Liver (tissue), 9 donors: ENCODE measurements around the gene SEC22C. TPM values are rescaled to one million over a fixed set of nuclear protein-coding genes. Genes with fewer than 3 reads are reported as not detected.
"Not testable (repeated sequence)": the region's sequence is repeated elsewhere in the genome, so short reads cannot be mapped to it uniquely, and the experiment has no call there.

Experiments
- DNase-seq: peaks from one replicate; pipeline ENCODE4 v3.0.0-alpha.2; 2017; ENCODE audit warnings: low spot score
- H3K27ac ChIP-seq, 2 donors: one replicate each; pipeline ENCODE4 v1.7.0; 2013; ENCODE audit warnings: inconsistent platforms in 2 of 2, low read length in 2 of 2, control low read depth in 1 of 2, low read depth in 1 of 2, mild to moderate bottlenecking in 1 of 2
- H3K27me3 ChIP-seq, 4 donors: one replicate each; pipeline versions ENCODE4 v1.6.1 to v1.7.0; 2013; ENCODE audit warnings: low read length in 3 of 4, inconsistent platforms in 1 of 4, mild to moderate bottlenecking in 1 of 4, moderate library complexity in 1 of 4; ENCODE audit not compliant: control insufficient read depth in 4 of 4, insufficient read depth in 4 of 4
- H3K36me3 ChIP-seq, 4 donors: one replicate each; pipeline versions ENCODE4 v1.6.1 to v1.7.0; 2013; ENCODE audit warnings: low read length in 3 of 4, mild to moderate bottlenecking in 3 of 4, low read depth in 1 of 4, moderate library complexity in 1 of 4; ENCODE audit not compliant: control insufficient read depth in 4 of 4, insufficient read depth in 3 of 4
- H3K4me1 ChIP-seq, 4 donors: one replicate each; pipeline versions ENCODE4 v1.6.1 to v1.7.0; 2013; ENCODE audit warnings: low read length in 3 of 4, mild to moderate bottlenecking in 3 of 4, moderate library complexity in 1 of 4; ENCODE audit not compliant: control insufficient read depth in 4 of 4, insufficient read depth in 4 of 4
- H3K4me3 ChIP-seq, 3 donors: one replicate each; pipeline versions ENCODE4 v1.6.1 to v1.7.0; 2013; ENCODE audit warnings: low read length in 3 of 3, control low read depth in 1 of 3, low read depth in 1 of 3, mild to moderate bottlenecking in 1 of 3
- H3K9ac ChIP-seq, 2 donors: one replicate each; pipeline ENCODE4 v1.7.0; 2013; ENCODE audit warnings: low read length in 2 of 2, mild to moderate bottlenecking in 2 of 2, moderate library complexity in 2 of 2, control low read depth in 1 of 2, low read depth in 1 of 2
- H3K9me3 ChIP-seq, 4 donors: one replicate each; pipeline versions ENCODE4 v1.6.1 to v1.7.0; 2013; ENCODE audit warnings: low read length in 3 of 4; ENCODE audit not compliant: control insufficient read depth in 4 of 4
- EGR1 ChIP-seq, 2 donors: IDR thresholded peaks; 2 replicates each; pipeline ENCODE4 v1.6.1; 2016 to 2018; ENCODE audit warnings: antibody characterized with exemption in 2 of 2, low read depth in 2 of 2
- FOXA1 ChIP-seq: IDR thresholded peaks from 2 replicates; pipeline ENCODE4 v1.6.1; 2016; ENCODE audit warnings: antibody characterized with exemption
- FOXA2 ChIP-seq: IDR thresholded peaks from 2 replicates; pipeline ENCODE4 v1.6.1; 2016; ENCODE audit warnings: antibody characterized with exemption
- GABPA ChIP-seq, 2 donors: IDR thresholded peaks in 1 of 2; conservative IDR thresholded peaks in 1 of 2; 2 replicates each; pipeline ENCODE4 v1.6.1; 2016; ENCODE audit warnings: antibody characterized with exemption in 2 of 2, mild to moderate bottlenecking in 1 of 2, moderate library complexity in 1 of 2
- HNF4A ChIP-seq, 2 donors: conservative IDR thresholded peaks; 2 replicates each; pipeline ENCODE4 v1.6.1; 2016; ENCODE audit warnings: antibody characterized with exemption in 2 of 2, mild to moderate bottlenecking in 2 of 2
- HNF4G ChIP-seq: IDR thresholded peaks from 2 replicates; pipeline ENCODE4 v1.6.1; 2016; ENCODE audit warnings: antibody characterized with exemption
- JUND ChIP-seq, 2 donors: IDR thresholded peaks; 2 replicates each; pipeline ENCODE4 v1.6.1; 2016; ENCODE audit warnings: antibody characterized with exemption in 2 of 2
- NR2F2 ChIP-seq: IDR thresholded peaks from 2 replicates; pipeline ENCODE4 v1.6.1; 2016; ENCODE audit warnings: antibody characterized with exemption
- RAD21 ChIP-seq, 2 donors: IDR thresholded peaks; 2 replicates each; pipeline ENCODE4 v1.6.1; 2016; ENCODE audit warnings: antibody characterized with exemption in 2 of 2, mild to moderate bottlenecking in 2 of 2
- RXRA ChIP-seq, 2 donors: IDR thresholded peaks; 2 replicates each; pipeline ENCODE4 v1.6.1; 2017 to 2018; ENCODE audit warnings: antibody characterized with exemption in 2 of 2, mild to moderate bottlenecking in 1 of 2
- SP1 ChIP-seq: IDR thresholded peaks from 2 replicates; pipeline ENCODE4 v1.6.1; 2018; ENCODE audit warnings: antibody characterized with exemption, mild to moderate bottlenecking
- TAF1 ChIP-seq: conservative IDR thresholded peaks from 2 replicates; pipeline ENCODE4 v1.6.1; 2016; ENCODE audit warnings: antibody characterized with exemption, mild to moderate bottlenecking
- YY1 ChIP-seq: IDR thresholded peaks from 2 replicates; pipeline ENCODE4 v1.6.1; 2016; ENCODE audit warnings: antibody characterized with exemption, mild to moderate bottlenecking
- WGBS: extraction: QIAGEN DNeasy Blood & Tissue Kit; methylation state at CpG from one replicate; pipeline ENCODE4 v1.1.7; 2013; 5-methylcytosine and 5-hydroxymethylcytosine counted together
- polyA plus RNA-seq, 2 donors: library from polyadenylated mRNA; stranded (reverse) in 1 of 2; unstranded in 1 of 2; fragments of 200-250 nt in 1 of 2; fragments of >200 nt in 1 of 2; fragmentation: Nextera tagmentation in 1 of 2; extraction: Ambion mirVana in 1 of 2; gene quantifications; one replicate each; pipeline versions ENCODE4 v1.2.1 to v1.2.3, GENCODE V29; 2013 to 2015
- total RNA-seq, 2 donors: library from RNA; depleted of rRNA; stranded (reverse); fragments of >200 nt; gene quantifications; one replicate each; pipeline ENCODE4 v1.2.3, GENCODE V29; 2014
- TF ChIP-seq, protein P1 (sequence below): IDR thresholded peaks from 2 replicates; pipeline ENCODE4 v1.6.1; 2016; ENCODE audit warnings: antibody characterized with exemption, mild to moderate bottlenecking
- TF ChIP-seq, protein P2 (sequence below): fragments of 150-350 bp; IDR thresholded peaks from 2 replicates; pipeline ENCODE4 v1.5.1; 2017; ENCODE audit warnings: improper control_type of control experiment, low read depth, low read length; ENCODE audit not compliant: missing input control
- TF ChIP-seq, protein P3 (sequence below): IDR thresholded peaks from 2 replicates; pipeline ENCODE4 v1.6.1; 2016; ENCODE audit warnings: antibody characterized with exemption
- TF ChIP-seq, protein P4 (sequence below): IDR thresholded peaks from 2 replicates; pipeline ENCODE4 v1.6.1; 2016; ENCODE audit warnings: antibody characterized with exemption
- TF ChIP-seq, protein P5 (sequence below): IDR thresholded peaks from 2 replicates; pipeline ENCODE4 v1.6.1; 2016; ENCODE audit warnings: antibody characterized with exemption
- donor health status: healthy.
- donor health status: healthy.
- donor health status: healthy.
- donor health status: healthy.
- donor health status: healthy.

SEC22C gene
- total and polyA plus RNA-seq, 4 donors = 14.5 to 48.5 (median 17.8) TPM

DNA sequence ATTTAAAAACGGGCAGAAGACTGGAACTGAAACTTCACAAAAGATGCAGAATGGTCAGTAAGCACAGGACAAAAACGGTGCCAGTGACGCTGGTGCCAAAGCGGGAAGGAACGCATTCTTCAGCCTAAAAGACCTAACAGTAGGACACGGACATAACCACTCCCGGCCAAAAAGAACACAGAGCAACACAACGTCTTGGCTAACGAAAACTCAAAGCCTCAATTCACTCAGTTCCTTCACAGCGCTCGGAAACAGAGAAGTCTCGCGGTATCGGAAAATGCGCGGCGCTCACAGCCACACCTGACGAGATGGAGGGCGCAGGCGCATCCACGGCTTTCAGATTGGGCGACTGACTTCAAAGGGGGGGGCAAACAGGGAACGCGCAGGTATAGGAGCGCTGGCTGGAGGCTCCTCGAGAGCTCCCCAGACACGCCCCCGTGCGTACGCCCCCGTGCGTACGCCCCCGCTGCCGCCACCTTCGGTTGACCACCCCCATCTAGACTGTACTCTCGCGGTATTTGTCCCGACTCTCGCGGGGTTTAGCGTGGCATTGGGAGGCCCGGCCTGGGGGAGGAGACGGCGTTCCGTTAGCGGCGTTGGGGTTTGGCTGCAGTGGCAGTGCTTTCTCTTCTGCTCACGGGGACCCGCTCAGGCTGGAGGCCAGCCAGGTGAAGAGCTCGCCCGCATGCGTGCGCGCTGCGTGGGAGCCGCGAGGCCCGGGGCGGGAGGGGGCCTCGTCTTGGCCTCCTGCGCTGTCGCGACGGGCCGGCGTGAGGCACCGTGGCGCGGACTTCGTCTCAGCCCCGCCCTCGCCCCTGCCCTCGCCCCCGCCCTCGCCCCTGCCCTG, 18.6 kb upstream of the SEC22C start, which contains the start of gene NKTR:
NKTR (plus strand) TSS at position 576 of the 847 bp plus-strand sequence. CDS start 321 bp downstream, outside the sequence.
- DNase-seq = peak; percentile 98
- Histone ChIP-seq H3K9me3 (no peaks in the 10 kb centered on the region), H3K9ac (peak within 1 kb of the TSS; percentile 89 to 99), H3K4me3 (peak within 1 kb of the TSS; percentile 70 to 99 (median 97)), H3K4me1 (peaks cover 2 to 26% (median 18%) of the 10 kb centered on the region in 4 donors), H3K27me3 (no peaks in the 10 kb centered on the region), H3K27ac (peak within 1 kb of the TSS; percentile 91 to 99), H3K36me3 (peaks cover 0 to 1% (median 0%) of the 10 kb centered on the region in 4 donors)
- WGBS = under 1% methylated on average over 76 of the region's 76 CpGs
- TF ChIP-seq RAD21 (IDR thresholded peaks at IDR 0.05) = no peak
- peak; percentile 83 for TF ChIP-seq SP1
- peak; percentile 86 for TF ChIP-seq YY1
- peak; percentile 6 for TF ChIP-seq TAF1
- TF ChIP-seq, protein P1, sequence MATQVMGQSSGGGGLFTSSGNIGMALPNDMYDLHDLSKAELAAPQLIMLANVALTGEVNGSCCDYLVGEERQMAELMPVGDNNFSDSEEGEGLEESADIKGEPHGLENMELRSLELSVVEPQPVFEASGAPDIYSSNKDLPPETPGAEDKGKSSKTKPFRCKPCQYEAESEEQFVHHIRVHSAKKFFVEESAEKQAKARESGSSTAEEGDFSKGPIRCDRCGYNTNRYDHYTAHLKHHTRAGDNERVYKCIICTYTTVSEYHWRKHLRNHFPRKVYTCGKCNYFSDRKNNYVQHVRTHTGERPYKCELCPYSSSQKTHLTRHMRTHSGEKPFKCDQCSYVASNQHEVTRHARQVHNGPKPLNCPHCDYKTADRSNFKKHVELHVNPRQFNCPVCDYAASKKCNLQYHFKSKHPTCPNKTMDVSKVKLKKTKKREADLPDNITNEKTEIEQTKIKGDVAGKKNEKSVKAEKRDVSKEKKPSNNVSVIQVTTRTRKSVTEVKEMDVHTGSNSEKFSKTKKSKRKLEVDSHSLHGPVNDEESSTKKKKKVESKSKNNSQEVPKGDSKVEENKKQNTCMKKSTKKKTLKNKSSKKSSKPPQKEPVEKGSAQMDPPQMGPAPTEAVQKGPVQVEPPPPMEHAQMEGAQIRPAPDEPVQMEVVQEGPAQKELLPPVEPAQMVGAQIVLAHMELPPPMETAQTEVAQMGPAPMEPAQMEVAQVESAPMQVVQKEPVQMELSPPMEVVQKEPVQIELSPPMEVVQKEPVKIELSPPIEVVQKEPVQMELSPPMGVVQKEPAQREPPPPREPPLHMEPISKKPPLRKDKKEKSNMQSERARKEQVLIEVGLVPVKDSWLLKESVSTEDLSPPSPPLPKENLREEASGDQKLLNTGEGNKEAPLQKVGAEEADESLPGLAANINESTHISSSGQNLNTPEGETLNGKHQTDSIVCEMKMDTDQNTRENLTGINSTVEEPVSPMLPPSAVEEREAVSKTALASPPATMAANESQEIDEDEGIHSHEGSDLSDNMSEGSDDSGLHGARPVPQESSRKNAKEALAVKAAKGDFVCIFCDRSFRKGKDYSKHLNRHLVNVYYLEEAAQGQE = peak; percentile 45
- TF ChIP-seq, protein P2, sequence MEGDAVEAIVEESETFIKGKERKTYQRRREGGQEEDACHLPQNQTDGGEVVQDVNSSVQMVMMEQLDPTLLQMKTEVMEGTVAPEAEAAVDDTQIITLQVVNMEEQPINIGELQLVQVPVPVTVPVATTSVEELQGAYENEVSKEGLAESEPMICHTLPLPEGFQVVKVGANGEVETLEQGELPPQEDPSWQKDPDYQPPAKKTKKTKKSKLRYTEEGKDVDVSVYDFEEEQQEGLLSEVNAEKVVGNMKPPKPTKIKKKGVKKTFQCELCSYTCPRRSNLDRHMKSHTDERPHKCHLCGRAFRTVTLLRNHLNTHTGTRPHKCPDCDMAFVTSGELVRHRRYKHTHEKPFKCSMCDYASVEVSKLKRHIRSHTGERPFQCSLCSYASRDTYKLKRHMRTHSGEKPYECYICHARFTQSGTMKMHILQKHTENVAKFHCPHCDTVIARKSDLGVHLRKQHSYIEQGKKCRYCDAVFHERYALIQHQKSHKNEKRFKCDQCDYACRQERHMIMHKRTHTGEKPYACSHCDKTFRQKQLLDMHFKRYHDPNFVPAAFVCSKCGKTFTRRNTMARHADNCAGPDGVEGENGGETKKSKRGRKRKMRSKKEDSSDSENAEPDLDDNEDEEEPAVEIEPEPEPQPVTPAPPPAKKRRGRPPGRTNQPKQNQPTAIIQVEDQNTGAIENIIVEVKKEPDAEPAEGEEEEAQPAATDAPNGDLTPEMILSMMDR = no peak
- peak; percentile 100 for TF ChIP-seq EGR1 (IDR thresholded peaks at IDR 0.05; ENCODE audit: low read depth in 2 of 2)
- TF ChIP-seq, protein P3, sequence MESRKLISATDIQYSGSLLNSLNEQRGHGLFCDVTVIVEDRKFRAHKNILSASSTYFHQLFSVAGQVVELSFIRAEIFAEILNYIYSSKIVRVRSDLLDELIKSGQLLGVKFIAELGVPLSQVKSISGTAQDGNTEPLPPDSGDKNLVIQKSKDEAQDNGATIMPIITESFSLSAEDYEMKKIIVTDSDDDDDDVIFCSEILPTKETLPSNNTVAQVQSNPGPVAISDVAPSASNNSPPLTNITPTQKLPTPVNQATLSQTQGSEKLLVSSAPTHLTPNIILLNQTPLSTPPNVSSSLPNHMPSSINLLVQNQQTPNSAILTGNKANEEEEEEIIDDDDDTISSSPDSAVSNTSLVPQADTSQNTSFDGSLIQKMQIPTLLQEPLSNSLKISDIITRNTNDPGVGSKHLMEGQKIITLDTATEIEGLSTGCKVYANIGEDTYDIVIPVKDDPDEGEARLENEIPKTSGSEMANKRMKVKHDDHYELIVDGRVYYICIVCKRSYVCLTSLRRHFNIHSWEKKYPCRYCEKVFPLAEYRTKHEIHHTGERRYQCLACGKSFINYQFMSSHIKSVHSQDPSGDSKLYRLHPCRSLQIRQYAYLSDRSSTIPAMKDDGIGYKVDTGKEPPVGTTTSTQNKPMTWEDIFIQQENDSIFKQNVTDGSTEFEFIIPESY = peak; percentile 99
- TF ChIP-seq GABPA (IDR thresholded peaks at IDR 0.05 in 1 of 2, conservative IDR thresholded peaks at IDR 0.05 in 1 of 2) = peak in 1 of 2 donors; percentile 31
- TF ChIP-seq FOXA1 = peak; percentile 27
- TF ChIP-seq, protein P4, sequence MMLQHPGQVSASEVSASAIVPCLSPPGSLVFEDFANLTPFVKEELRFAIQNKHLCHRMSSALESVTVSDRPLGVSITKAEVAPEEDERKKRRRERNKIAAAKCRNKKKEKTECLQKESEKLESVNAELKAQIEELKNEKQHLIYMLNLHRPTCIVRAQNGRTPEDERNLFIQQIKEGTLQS = no peak
- no peak for TF ChIP-seq NR2F2
- TF ChIP-seq FOXA2 = no peak
- no peak for TF ChIP-seq JUND (IDR thresholded peaks at IDR 0.05)
- peak; percentile 50 to 65 for TF ChIP-seq RXRA (IDR thresholded peaks at IDR 0.05)
- no peak for TF ChIP-seq HNF4G
- TF ChIP-seq, protein P5, sequence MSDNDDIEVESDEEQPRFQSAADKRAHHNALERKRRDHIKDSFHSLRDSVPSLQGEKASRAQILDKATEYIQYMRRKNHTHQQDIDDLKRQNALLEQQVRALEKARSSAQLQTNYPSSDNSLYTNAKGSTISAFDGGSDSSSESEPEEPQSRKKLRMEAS = peak; percentile 81
- peak; percentile 28 to 42 for TF ChIP-seq HNF4A (conservative IDR thresholded peaks at IDR 0.05)

DNA sequence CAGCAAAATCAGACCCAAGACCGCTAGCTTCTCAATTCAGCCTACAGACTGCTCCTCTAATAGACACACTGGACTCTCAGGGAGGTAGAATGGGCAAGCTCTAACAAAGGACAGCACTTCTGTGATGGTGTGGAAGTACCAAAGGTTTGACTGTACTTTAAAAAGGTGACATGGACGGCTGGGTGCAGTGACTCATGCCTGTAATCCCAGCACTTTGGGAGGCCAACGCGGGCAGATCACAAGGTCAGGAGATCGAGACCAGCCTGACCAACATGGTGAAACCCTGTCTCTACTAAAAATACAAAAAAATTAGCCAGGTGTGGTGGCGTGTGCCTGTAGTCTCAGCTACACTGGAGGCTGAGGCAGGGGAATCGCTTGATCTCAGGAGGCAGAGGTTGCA, 15.3 kb upstream of the SEC22C start:
- peaks cover 0 to 15% (median 11%) of the 10 kb centered on the region in 4 donors for H3K4me1 ChIP-seq
- WGBS = 98% methylated on average over 7 of the region's 7 CpGs

More for the DNA sequence above, 15.3 kb upstream of the SEC22C start:
- H3K27me3 ChIP-seq, H3K36me3 ChIP-seq, H3K9ac ChIP-seq, H3K9me3 ChIP-seq, H3K4me3 ChIP-seq, DNase-seq, H3K27ac ChIP-seq: not testable (repeated sequence)
